OCI-LY1 (cell line): ENCODE measurements around the gene NAV2.

Source experiments
- EZH2 ChIP-seq: fragments of 200-600 bp; sonication (generic), shearing (Covaris generic); IDR thresholded peaks from 2 replicates; pipeline ENCODE4 v1.8.0; 2017; ENCODE audit warnings: borderline replicate concordance, mixed run types, mild to moderate bottlenecking, antibody characterized with exemption, low read length, moderate library complexity, mixed read lengths
- TF ChIP-seq, protein P1 (sequence below): fragments of 200-600 bp; sonication (generic), shearing (Covaris generic); IDR thresholded peaks from 2 replicates; pipeline ENCODE4 v1.5.1; 2017; ENCODE audit warnings: mild to moderate bottlenecking, antibody characterized with exemption, low read length, moderate library complexity, mixed read lengths

DNA sequence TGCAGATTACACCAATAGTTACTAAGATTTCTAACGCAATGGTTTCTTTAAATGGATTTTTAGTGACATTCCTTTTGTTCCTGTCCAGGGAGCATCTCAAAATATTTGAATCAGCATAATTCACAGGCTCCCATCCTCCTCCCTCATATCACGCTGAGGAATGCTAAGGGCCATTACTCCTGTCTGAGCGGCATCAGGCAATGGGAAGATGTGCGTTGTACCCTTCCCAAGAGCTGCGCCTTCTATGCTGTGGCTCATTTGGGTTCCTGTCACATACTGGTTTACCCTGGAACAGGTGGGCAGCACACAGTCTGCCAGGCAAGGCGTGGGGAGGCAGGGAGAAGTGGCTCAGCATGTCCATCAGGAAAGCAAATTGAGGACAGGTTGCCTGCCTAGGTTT, 325.8 kb downstream of the NAV2 start:
- TF ChIP-seq, protein P1, sequence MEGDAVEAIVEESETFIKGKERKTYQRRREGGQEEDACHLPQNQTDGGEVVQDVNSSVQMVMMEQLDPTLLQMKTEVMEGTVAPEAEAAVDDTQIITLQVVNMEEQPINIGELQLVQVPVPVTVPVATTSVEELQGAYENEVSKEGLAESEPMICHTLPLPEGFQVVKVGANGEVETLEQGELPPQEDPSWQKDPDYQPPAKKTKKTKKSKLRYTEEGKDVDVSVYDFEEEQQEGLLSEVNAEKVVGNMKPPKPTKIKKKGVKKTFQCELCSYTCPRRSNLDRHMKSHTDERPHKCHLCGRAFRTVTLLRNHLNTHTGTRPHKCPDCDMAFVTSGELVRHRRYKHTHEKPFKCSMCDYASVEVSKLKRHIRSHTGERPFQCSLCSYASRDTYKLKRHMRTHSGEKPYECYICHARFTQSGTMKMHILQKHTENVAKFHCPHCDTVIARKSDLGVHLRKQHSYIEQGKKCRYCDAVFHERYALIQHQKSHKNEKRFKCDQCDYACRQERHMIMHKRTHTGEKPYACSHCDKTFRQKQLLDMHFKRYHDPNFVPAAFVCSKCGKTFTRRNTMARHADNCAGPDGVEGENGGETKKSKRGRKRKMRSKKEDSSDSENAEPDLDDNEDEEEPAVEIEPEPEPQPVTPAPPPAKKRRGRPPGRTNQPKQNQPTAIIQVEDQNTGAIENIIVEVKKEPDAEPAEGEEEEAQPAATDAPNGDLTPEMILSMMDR, result no peak
- TF ChIP-seq EZH2, result no peak
